GM13976 (cell line): ENCODE measurements around the gene CTNNB1.

ENCODE experiments used
- DNase-seq: peaks from one replicate; pipeline ENCODE4 v3.0.0; 2012; ENCODE audit warnings: low spot score
- in situ Hi-C: fragments of 300-500 bp; cut with MboI; formaldehyde crosslinking; loops from one replicate; pipeline ENCODE4 v1.12.0; 2022; ENCODE audit warnings: low sequenced_read_pairs, mixed read lengths, inconsistent platforms; ENCODE audit not compliant: unreplicated experiment
- TF ChIP-seq, protein P1 (sequence below): IDR thresholded peaks from 2 replicates; pipeline ENCODE4 v1.5.1; 2012; ENCODE audit warnings: borderline replicate concordance, mild to moderate bottlenecking; ENCODE audit not compliant: insufficient read depth; ENCODE audit errors: extremely low read depth, missing control alignments, control extremely low read depth

CTNNB1 gene

DNA sequence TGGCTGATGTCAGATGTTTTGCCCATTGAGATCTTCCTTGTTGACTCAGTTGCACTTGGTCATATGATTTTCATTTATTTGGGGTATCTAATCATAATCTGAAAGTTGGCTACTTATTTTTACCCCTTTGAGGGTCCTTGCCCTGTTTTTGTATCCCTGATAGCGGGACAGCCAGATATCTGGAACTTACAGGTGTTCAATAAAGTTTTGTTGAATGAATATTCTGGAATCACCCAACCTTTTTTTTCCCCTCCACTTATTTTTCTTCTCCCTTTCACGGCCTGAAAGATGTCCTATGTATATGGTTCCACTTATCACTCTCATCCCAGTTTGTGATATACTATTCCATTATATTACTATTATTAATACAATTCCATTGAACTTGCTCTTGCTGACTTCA, 12.8 kb downstream of the CTNNB1 start:
- in situ Hi-C loops = no loop called here
- TF ChIP-seq, protein P1, sequence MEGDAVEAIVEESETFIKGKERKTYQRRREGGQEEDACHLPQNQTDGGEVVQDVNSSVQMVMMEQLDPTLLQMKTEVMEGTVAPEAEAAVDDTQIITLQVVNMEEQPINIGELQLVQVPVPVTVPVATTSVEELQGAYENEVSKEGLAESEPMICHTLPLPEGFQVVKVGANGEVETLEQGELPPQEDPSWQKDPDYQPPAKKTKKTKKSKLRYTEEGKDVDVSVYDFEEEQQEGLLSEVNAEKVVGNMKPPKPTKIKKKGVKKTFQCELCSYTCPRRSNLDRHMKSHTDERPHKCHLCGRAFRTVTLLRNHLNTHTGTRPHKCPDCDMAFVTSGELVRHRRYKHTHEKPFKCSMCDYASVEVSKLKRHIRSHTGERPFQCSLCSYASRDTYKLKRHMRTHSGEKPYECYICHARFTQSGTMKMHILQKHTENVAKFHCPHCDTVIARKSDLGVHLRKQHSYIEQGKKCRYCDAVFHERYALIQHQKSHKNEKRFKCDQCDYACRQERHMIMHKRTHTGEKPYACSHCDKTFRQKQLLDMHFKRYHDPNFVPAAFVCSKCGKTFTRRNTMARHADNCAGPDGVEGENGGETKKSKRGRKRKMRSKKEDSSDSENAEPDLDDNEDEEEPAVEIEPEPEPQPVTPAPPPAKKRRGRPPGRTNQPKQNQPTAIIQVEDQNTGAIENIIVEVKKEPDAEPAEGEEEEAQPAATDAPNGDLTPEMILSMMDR = no peak
- DNase-seq = no peak

DNA sequence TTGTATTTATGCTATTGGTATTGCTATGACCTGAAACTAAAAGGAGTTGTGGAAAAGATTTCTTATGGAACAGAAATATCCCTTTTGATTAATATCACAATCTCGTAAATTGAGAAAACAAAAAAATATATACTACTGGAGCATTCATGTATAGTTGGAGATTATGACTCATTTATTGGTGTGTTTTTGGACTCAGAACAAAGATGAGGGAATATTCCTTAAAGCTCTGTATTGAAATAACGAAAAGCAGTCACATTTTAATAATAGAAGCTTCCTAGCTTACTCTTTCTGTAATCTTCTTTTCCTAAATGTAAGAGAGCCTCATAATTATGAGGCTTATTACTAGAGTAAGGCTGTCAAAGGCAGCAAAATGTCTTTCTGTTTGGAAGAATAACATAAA, 14.3 kb downstream of the CTNNB1 start:
- in situ Hi-C loops = no loop called here
- no peak for DNase-seq
- TF ChIP-seq, protein P1 = no peak

DNA sequence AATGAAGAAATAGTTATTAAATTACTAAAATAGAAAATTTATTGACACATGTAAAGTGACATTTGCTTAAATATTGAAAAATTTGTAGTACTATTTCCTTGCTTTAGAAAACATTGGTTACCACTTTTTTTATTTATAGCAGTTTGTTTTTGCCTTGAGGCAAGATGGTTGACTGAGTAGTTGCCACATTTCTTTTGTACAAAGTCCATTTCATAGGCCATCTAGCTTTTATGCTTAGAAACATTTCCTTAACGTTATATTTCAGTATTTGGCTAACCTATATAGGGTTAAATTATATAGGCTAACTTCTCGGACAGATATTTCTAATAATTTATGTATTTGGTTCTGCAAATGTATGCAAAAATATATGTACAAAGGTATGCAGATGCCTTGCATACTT, 17.1 kb downstream of the CTNNB1 start:
- DNase-seq = no peak
- TF ChIP-seq, protein P1 = no peak

DNA sequence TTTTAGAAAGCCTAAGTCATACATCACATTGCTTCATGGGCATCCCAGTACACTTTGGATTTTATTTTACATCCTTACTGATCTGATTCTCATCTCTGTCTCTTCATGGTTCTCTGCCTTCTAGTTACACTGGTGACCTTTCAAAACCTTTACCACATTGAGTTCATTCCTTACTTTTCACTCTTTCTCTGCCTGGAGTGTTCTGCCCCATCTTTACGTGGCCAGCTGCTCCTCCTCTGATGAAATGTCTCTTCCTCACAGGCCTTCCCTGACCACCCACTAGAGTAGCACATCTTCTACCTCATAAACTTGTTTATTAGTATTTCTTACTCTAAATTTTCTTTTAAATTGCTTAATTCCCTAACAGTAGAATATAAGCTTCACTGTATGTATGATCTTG, 17.7 kb downstream of the CTNNB1 start:
- TF ChIP-seq, protein P1 = no peak
- in situ Hi-C loops = no loop called here
- no peak for DNase-seq

More for the DNA sequence above, 17.1 kb downstream of the CTNNB1 start:
- in situ Hi-C loops = no loop called here

DNA sequence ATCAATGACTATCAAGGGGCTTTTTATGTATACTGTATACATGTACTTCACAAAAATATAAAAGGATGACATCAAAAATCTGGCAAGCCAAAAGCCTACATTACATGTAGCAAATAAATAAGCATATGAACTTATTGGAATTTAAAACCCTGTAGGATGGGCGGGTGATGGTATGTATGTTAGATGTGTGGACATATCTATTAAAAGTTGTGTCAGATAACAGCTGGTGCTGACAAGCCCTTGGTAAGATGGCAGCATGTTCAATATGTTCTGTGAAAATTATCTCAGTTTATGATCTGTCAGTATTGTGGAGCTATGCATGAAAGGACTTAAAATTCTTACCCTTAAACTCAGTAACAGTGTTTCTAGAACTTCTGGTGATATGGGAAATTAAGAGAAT, 20.1 kb downstream of the CTNNB1 start:
- DNase-seq = no peak
- in situ Hi-C loops = no loop called here
- TF ChIP-seq, protein P1 = no peak

DNA sequence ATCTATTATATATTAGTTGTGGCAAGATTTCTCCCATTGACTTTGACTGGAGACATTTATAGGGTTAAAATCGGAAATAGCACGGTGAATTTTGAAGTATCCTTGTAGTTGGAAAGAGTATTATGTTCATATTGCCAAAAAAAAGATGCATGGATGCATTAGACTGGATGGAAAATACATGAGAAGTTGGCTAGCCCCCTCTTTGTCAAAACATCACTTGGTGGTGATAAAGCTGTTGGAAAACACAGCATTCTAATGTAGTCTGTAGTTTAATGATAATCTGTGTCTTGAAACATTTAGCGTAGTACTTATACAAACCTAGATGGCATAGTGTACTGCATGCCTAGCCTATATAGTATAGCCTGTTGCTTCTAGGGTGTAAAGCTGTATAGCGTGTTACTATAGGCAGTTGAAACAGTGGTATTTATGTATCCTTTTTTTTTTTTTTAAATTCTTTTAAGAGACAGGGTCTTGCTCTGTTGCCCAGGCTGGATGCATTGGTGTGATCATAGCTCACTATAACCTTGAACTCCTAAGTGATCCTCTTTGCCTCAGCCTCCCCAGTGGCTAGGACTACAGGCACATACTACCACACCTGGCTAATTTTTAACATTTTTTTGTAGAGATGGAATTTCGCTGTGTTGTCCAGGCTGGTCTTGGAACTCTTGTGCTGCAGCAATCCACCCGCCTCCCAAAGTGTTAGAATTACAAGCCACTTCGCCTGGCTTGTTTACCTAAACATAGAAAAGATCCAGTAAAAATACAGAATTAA, 21.8 kb downstream of the CTNNB1 start:
- TF ChIP-seq, protein P1 = no peak
- in situ Hi-C loops = no loop called here
- no peak for DNase-seq

DNA sequence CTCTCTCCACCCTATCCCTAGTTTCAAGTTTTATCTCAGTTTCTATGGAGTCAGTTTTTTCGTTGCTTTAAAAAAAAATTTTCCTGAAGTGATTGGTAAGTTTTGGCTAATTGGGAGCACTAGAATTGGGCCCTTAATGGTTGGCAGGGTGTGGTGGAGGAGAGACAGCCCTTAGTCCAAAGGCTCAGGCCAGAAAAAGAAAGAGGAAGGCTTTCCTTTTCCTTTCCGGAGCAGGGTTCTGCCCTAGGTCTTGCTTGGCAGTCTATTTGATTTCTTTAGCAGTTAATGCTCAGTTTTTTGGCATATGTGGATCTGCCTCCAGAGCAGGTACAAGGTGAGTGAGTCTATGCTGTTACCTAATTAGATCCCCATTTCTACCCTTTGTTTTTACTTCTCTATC, 22.7 kb downstream of the CTNNB1 start:
- in situ Hi-C loops = no loop called here
- TF ChIP-seq, protein P1 = no peak
- DNase-seq = no peak
